Thyroid gland (tissue), 4 donors: ENCODE data around the gene POFUT1. TPM values are rescaled to one million over a fixed set of nuclear protein-coding genes. Genes with fewer than 3 reads are reported as not detected.

Source experiments
- DNase-seq, 2 donors: peaks; one replicate each; pipeline ENCODE4 v3.0.0-alpha.2; 2019
- H3K27ac ChIP-seq, 3 donors: fragments of 200-600 bp; sonication (generic); 1 replicate in 2 of 3; 2 replicates in 1 of 3; pipeline ENCODE4 v1.5.1; 2016 to 2019; ENCODE audit warnings: mild to moderate bottlenecking in 1 of 3, moderate library complexity in 1 of 3
- H3K27me3 ChIP-seq: fragments of 200-600 bp; sonication (generic); one replicate; pipeline ENCODE4 v1.5.1; 2019
- H3K36me3 ChIP-seq, 2 donors: fragments of 200-600 bp; sonication (generic); one replicate each; pipeline ENCODE4 v1.5.1; 2016 to 2019
- H3K4me1 ChIP-seq, 2 donors: fragments of 200-600 bp; sonication (generic); one replicate each; pipeline ENCODE4 v1.5.1; 2017 to 2019
- H3K4me3 ChIP-seq, 3 donors: fragments of 200-600 bp; sonication (generic); replicated peaks in 1 of 3; 1 replicate in 2 of 3; 2 replicates in 1 of 3; pipeline ENCODE4 v1.5.1; 2016; ENCODE audit warnings: mild to moderate bottlenecking in 1 of 3
- H3K9me3 ChIP-seq: fragments of 200-600 bp; sonication (generic); one replicate; pipeline ENCODE4 v1.5.1; 2017
- CTCF ChIP-seq, 6 experiments: fragments of 200-600 bp in 3 of 6; fragments of 450-650 bp in 3 of 6; sonication (generic) in 3 of 6; IDR thresholded peaks; one replicate each; pipeline ENCODE4 v1.5.1; 2016 to 2019; ENCODE audit warnings: antibody characterized with exemption in 6 of 6, mild to moderate bottlenecking in 2 of 6, inconsistent platforms in 1 of 6, moderate library complexity in 1 of 6
- POLR2A ChIP-seq, 2 donors: fragments of 450-650 bp; IDR thresholded peaks; one replicate each; pipeline ENCODE4 v1.6.1; 2017; ENCODE audit warnings: antibody characterized with exemption in 2 of 2, mild to moderate bottlenecking in 2 of 2, moderate library complexity in 1 of 2
- WGBS, 2 donors: methylation state at CpG; one replicate each; pipeline ENCODE4 v1.1.5; 2017; 5-methylcytosine and 5-hydroxymethylcytosine counted together
- intact Hi-C: fragments of 100-400 bp; cut with DNase I; formaldehyde crosslinking; loops from one replicate; pipeline ENCODE4 v1.15.1; 2023
- total RNA-seq, 4 donors: library from RNA; depleted of rRNA; stranded (reverse); fragments of >200 nt; gene quantifications; one replicate each; pipeline ENCODE4 v1.2.3, GENCODE V29; 2016

POFUT1 gene
- 10 to 100 TPM; 35.1 to 40.5 (median 38.5) TPM for total RNA-seq

GRCh38 chr20:32207626-32208498 is at the start of gene POFUT1, which contains the start of gene PLAGL2:
POFUT1 (plus strand) TSS chr20:32207880; CDS start chr20:32207942, 62 bp downstream.
PLAGL2 (minus strand) TSS chr20:32207743; CDS start chr20:32202178, 5,565 bp downstream.
- Histone ChIP-seq H3K27me3 (no peaks in the 10 kb centered on the region), H3K9me3 (no peaks in the 10 kb centered on the region), H3K4me1 (peaks cover 42 to 51% of the 10 kb centered on the region in 2 donors), H3K27ac (peak within 1 kb of the TSS; percentile 79 to 90 (median 87)), H3K4me3 (peak within 1 kb of the TSS; percentile 82 to 90 (median 84)), H3K36me3 (peaks cover 0 to 7% of the 10 kb centered on the region in 2 donors)
- WGBS, 2 donors, result 3 to 7% methylated on average over 4 to 16 of the region's 74 CpGs
- intact Hi-C loops, result loop anchor here (10.0 kb wide), 2 partner anchors 93 to 247 kb away; no protein-coding TSS in a partner anchor
- DNase-seq, result peak; percentile 88 to 90
- TF ChIP-seq CTCF (IDR thresholded peaks at IDR 0.05), result peak in 3 of 6 experiments; percentile 12 to 37 (median 27)
- TF ChIP-seq POLR2A (IDR thresholded peaks at IDR 0.05), result peak in 1 of 2 donors; percentile 88

- TF ChIP-seq POLR2A (IDR thresholded peaks at IDR 0.05) (no peak), CTCF (IDR thresholded peaks at IDR 0.05) (no peak)
- Histone ChIP-seq H3K9me3 (no peaks in the 10 kb centered on the region), H3K27me3 (no peaks in the 10 kb centered on the region), H3K4me3 (no peak overlapping the region), H3K36me3 (peaks cover 51% of the 10 kb centered on the region in 2 donors), H3K4me1 (peaks cover 0 to 10% of the 10 kb centered on the region in 2 donors), H3K27ac (no peak overlapping the region)
- 92 to 98% methylated on average over 11 of the region's 11 CpGs for WGBS, 2 donors
- no peak for DNase-seq
- intact Hi-C loops, result no loop called here
These were observed 49.3 kb upstream of the POFUT1 start for GRCh38 chr20:32158351-32158750.

- 95 to 96% methylated on average over 4 of the region's 4 CpGs for WGBS, 2 donors
- DNase-seq, result no peak
These were observed 48.6 kb upstream of the POFUT1 start for GRCh38 chr20:32158943-32159660.

GRCh38 chr20:32159766-32160221 is 47.9 kb upstream of the POFUT1 start:
- Histone ChIP-seq H3K9me3 (no peaks in the 10 kb centered on the region), H3K36me3 (peaks cover 53 to 59% of the 10 kb centered on the region in 2 donors), H3K27me3 (no peaks in the 10 kb centered on the region), H3K4me3 (no peak overlapping the region), H3K27ac (no peak overlapping the region), H3K4me1 (peaks cover 0 to 9% of the 10 kb centered on the region in 2 donors)
- 77 to 90% methylated on average over 4 to 5 of the region's 5 CpGs for WGBS, 2 donors
- intact Hi-C loops, result no loop called here
- TF ChIP-seq CTCF (IDR thresholded peaks at IDR 0.05) (no peak), POLR2A (IDR thresholded peaks at IDR 0.05) (no peak)
- no peak for DNase-seq

More at GRCh38 chr20:32158943-32159660, 48.6 kb upstream of the POFUT1 start:
- intact Hi-C loops, result no loop called here
- Histone ChIP-seq H3K4me1 (peaks cover 0 to 10% of the 10 kb centered on the region in 2 donors), H3K9me3 (no peaks in the 10 kb centered on the region), H3K27ac (no peak overlapping the region), H3K27me3 (no peaks in the 10 kb centered on the region), H3K4me3 (no peak overlapping the region), H3K36me3 (peaks cover 46 to 57% of the 10 kb centered on the region in 2 donors)
- TF ChIP-seq CTCF (IDR thresholded peaks at IDR 0.05), result no peak
- TF ChIP-seq POLR2A (IDR thresholded peaks at IDR 0.05), result no peak
